ENCODE data around the gene MTMR2. TPM values are rescaled to one million over a fixed set of nuclear protein-coding genes. Genes with fewer than 3 reads are reported as not detected.

The MTMR2 gene
- total and polyA plus RNA-seq, 9 of the 15 experiments (the other 6 are each of a cell fraction or from before 2014, with no cell fraction given) = 12.6 to 35.8 (median 25.2) TPM

GRCh38 chr11:95849087-95849825 lies 74.7 kb downstream of the MTMR2 start:
- H3K27me3 ChIP-seq (ENCODE audit: control insufficient read depth in 2 of 2, insufficient read depth in 2 of 2, low read length in 2 of 2) = no peaks in the 10 kb centered on the region
- peak; percentile 70 for FAIRE-seq
- DNase-seq (ENCODE audit: extremely low read depth in 1 of 4, low spot score in 3 of 4) = peak; percentile 18 to 65 (median 30)
- peaks cover 42% of the 10 kb centered on the region for H3K36me3 ChIP-seq (ENCODE audit: control insufficient read depth, insufficient read depth, low read length)
- no peaks in the 10 kb centered on the region for H3K9me1 ChIP-seq (ENCODE audit: control insufficient read depth, insufficient read depth, low read length)
- H2AFZ ChIP-seq (ENCODE audit: low read depth, low read length) = no peak overlapping the region
- ChIA-PET POLR2A (interaction anchor here (0.6 kb wide), 1 partner anchor 167 kb away, joined by 3 read pairs; no protein-coding TSS in a partner anchor), CTCF (ENCODE audit: low intra/inter-chr PET ratio) (interaction anchor here (1.1 to 1.4 kb wide), 2 partner anchors 493 to 578 kb away, joined by 3 to 9 read pairs; no protein-coding TSS in a partner anchor)
- no peaks in the 10 kb centered on the region for H3K4me1 ChIP-seq (replicated peaks in 1 of 2; ENCODE audit: control insufficient read depth in 2 of 2, insufficient read depth in 2 of 2, low read length in 2 of 2)
- H3K79me2 ChIP-seq (ENCODE audit: control insufficient read depth, insufficient read depth, low read length) = no peaks in the 10 kb centered on the region
- H3K9ac ChIP-seq (ENCODE audit: insufficient read depth in 1 of 2, low read depth in 2 of 2, low read length in 2 of 2) = no peak overlapping the region
- 79% methylated on average over 6 of the region's 6 CpGs for WGBS (ENCODE audit: insufficient coverage, low coverage, missing lambda C conversion rate)
- no peaks in the 10 kb centered on the region for H3K9me3 ChIP-seq (replicated peaks; ENCODE audit: control insufficient read depth, insufficient read depth, low read depth, low read length)
- H3K4me2 ChIP-seq (ENCODE audit: insufficient read depth, low read length) = no peak overlapping the region
- peak; percentile 96 for ATAC-seq
- BruUV-seq (replicated peaks) = no TSS peak
- H3K27ac ChIP-seq (ENCODE audit: extremely low read depth, low read depth, low read length) = no peak overlapping the region
- H4K20me1 ChIP-seq (replicated peaks; ENCODE audit: control insufficient read depth, insufficient read depth, low read length) = no peaks in the 10 kb centered on the region
- intact Hi-C loops (cut with micrococcal nuclease) (loop anchor here (1.0 to 2.0 kb wide), 2 partner anchors 119 to 204 kb away; no protein-coding TSS in a partner anchor), in situ Hi-C loops (cut with MboI) (loop anchor here (10.0 kb wide), 1 partner anchor 576 kb away; no protein-coding TSS in a partner anchor)
- no peak overlapping the region for H3K4me3 ChIP-seq
- peak; percentile 83 for TF ChIP-seq FOSL1 (tag; conservative IDR thresholded peaks at IDR 0.05)
- TF ChIP-seq ETV6 (IDR thresholded peaks at IDR 0.05; ENCODE audit: borderline replicate concordance in 1 of 2, low read depth in 2 of 2, low read length in 1 of 2) = no peak
- no peak for TF ChIP-seq ETV6 (CRISPR knock-in tag; IDR thresholded peaks at IDR 0.05; ENCODE audit: borderline replicate concordance)
- TF ChIP-seq E2F8 (IDR thresholded peaks at IDR 0.05; ENCODE audit: low read depth, partially characterized antibody) = no peak
- TF ChIP-seq CTCF (IDR thresholded peaks at IDR 0.05 in 2 of 3, conservative IDR thresholded peaks at IDR 0.05 in 1 of 3; ENCODE audit: insufficient read depth in 2 of 3, low read depth in 1 of 3, low read length in 3 of 3) = peak; percentile 50 to 70 (median 61)
- no peak for TF ChIP-seq ZNF224 (CRISPR knock-in tag; IDR thresholded peaks at IDR 0.05)
- peak; percentile 38; the same call in 1 of the 2 replicates for TF ChIP-seq ATF3 (IDR thresholded peaks at IDR 0.05)
- TF ChIP-seq ATF3 (CRISPR knock-in tag; conservative IDR thresholded peaks at IDR 0.05) = no peak
- no peak for TF ChIP-seq JUN (IDR thresholded peaks at IDR 0.05; ENCODE audit: borderline replicate concordance, low read depth, low read length)
- TF ChIP-seq JUN (CRISPR knock-in tag; IDR thresholded peaks at IDR 0.05; ENCODE audit: borderline replicate concordance) = no peak
- no peak for TF ChIP-seq ZNF134 (CRISPR knock-in tag; conservative IDR thresholded peaks at IDR 0.05)
